GM19043 (cell line): ENCODE measurements around the gene NRN1L.
"Not testable (repeated sequence)": the region's sequence is repeated elsewhere in the genome, so short reads cannot be mapped to it uniquely, and the experiment has no call there.

Experiments used
- ATAC-seq: cut with Tn5 transposase; IDR thresholded peaks from one replicate; pipeline ENCODE4 v1.9.1; 2021; ENCODE audit warnings: low read depth; ENCODE audit not compliant: unreplicated experiment

NRN1L gene

GRCh38 chr16:67884684-67885083 is at the start of gene NRN1L:
Gene NRN1L (plus strand): TSS chr16:67884885. CDS start chr16:67884904, 19 bp downstream.
- ATAC-seq, result no peak

- ATAC-seq, result not testable (repeated sequence)
These were observed 47.5 kb upstream of the NRN1L start for GRCh38 chr16:67837190-67837589.

- ATAC-seq, result no peak
These were observed 46.9 kb upstream of the NRN1L start for GRCh38 chr16:67837811-67838210.

DNA sequence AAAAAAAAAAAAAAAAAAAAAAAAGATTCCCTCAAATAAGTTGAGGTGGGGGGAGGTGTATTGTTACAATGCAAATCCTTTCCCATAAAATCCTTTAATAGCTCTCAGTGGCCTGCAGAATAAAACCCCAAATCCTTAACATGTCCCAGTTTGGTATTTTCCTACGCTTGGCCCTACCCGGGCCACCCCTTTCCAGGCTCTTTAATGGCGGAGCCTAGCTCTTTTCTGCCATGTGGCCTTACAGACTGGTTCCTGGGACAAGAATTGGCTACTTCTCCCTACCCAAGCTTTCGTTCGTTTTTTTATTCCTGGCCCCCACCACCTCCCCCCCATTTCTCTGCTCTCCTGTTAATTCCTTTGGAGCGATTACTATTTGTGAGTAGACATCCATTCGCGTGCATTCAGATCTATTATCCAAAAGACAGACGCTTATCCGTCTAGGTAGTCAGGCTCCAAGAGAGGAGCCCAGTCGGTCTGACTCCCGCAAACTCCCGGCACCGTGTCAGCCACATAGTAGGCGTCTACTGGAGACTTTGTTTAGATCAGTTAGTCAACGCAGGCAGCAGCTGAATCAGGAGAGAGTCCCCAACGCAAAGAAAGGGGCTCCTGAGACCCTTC is 43.4 kb upstream of the NRN1L start:
- ATAC-seq, result no peak

- ATAC-seq, result peak; percentile 42
These were observed 42.7 kb upstream of the NRN1L start, which contains the start of gene THAP11 for GRCh38 chr16:67841816-67842508. Gene THAP11 (plus strand): TSS chr16:67842320. CDS start chr16:67842555, 235 bp downstream.

DNA sequence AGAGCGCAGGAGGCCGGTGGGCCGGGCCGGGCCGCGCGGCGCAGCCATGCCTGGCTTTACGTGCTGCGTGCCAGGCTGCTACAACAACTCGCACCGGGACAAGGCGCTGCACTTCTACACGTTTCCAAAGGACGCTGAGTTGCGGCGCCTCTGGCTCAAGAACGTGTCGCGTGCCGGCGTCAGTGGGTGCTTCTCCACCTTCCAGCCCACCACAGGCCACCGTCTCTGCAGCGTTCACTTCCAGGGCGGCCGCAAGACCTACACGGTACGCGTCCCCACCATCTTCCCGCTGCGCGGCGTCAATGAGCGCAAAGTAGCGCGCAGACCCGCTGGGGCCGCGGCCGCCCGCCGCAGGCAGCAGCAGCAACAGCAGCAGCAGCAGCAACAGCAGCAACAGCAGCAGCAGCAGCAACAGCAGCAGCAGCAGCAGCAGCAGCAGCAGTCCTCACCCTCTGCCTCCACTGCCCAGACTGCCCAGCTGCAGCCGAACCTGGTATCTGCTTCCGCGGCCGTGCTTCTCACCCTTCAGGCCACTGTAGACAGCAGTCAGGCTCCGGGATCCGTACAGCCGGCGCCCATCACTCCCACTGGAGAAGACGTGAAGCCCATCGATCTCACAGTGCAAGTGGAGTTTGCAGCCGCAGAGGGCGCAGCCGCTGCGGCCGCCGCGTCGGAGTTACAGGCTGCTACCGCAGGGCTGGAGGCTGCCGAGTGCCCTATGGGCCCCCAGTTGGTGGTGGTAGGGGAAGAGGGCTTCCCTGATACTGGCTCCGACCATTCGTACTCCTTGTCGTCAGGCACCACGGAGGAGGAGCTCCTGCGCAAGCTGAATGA is 42.0 kb upstream of the NRN1L start:
- ATAC-seq, result peak; percentile 2

- ATAC-seq, result no peak
These were observed 41.3 kb upstream of the NRN1L start for GRCh38 chr16:67843343-67843765.

DNA sequence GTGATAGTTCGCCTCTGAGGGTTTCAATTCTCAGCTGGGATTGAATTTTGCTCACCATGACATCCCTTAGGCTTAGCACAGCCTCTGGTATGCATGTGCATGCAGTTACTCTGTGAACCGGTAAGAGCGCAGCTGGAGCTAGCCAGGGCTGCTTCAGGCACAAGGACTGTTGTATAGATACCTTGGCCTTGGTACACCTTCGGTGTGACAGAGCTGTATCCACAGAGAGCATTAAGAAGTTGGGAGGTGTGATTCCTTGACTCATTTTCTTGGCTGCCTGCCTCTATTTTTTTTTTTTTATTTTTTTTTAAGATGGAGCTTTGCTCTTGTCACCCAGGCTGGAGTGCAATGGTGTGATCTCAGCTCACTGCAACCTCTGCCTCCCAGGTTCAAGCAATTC is 40.2 kb upstream of the NRN1L start:
- ATAC-seq, result no peak

GRCh38 chr16:67845291-67846062 is 39.2 kb upstream of the NRN1L start:
- no peak for ATAC-seq

DNA sequence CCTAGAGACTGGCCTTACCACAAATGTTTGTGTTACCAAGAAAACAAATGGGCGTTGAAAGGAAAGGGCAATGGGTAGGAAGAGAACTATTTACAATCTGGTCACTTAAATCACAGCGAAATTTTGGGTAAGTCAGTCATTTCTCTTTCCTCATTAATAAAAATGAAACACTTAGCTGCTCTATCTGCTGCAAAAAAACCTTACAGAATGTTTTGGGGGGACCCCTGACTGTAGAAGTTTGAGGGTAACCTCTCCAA is 38.7 kb upstream of the NRN1L start:
- ATAC-seq, result no peak

- peak; percentile 54 for ATAC-seq
These were observed 38.2 kb upstream of the NRN1L start, which contains the start of gene NUTF2 for GRCh38 chr16:67846320-67847063. Gene NUTF2 (plus strand): TSS chr16:67846933. CDS start chr16:67865131, 18,198 bp downstream.

GRCh38 chr16:67847064-67847861 is 37.4 kb upstream of the NRN1L start, which contains the start of gene CENPT:
Gene CENPT (minus strand): TSS chr16:67847693. CDS start chr16:67833859, 13,834 bp downstream.
- ATAC-seq, result peak; percentile 31

DNA sequence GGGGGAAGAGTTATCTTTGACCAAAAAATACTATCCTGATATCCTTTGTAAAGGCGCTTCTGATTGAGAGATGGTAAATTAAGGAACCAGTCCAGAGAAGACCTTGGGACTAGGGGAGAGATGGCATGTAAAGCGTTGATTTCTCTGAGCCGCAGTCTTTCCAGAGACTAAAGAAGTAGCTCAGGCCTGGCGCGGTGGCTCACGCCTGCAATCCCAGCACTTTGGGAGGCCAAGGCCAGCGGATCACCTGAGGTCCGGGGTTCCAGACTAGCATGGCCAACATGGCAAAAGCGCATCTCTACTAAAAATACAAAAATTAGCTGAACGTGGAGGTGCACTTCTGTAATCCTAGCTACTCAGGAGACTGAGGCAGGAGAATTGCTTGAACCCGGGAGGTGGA is 36.6 kb upstream of the NRN1L start:
- no peak for ATAC-seq

- no peak for ATAC-seq
These were observed 31.0 kb upstream of the NRN1L start for GRCh38 chr16:67853670-67854069.

DNA sequence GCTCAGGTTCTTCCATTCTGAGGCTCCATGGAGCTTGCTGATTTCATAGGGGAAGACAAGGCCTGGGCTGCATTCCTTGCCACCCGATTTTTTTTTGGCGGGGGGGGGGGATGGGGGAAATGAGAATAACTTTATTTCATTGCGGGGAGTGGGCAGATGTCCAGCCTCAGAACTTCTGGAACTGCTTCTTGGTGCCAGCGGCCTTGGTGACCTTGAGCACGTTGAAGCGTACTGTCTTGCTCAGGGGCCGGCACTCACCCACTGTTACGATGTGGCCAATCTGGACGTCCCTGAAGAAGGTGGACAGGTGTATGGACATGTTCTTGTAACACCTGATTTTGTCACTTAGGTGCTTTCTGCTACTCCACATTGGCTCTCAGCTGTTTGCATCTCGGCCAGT is 28.9 kb upstream of the NRN1L start:
- ATAC-seq, result no peak

DNA sequence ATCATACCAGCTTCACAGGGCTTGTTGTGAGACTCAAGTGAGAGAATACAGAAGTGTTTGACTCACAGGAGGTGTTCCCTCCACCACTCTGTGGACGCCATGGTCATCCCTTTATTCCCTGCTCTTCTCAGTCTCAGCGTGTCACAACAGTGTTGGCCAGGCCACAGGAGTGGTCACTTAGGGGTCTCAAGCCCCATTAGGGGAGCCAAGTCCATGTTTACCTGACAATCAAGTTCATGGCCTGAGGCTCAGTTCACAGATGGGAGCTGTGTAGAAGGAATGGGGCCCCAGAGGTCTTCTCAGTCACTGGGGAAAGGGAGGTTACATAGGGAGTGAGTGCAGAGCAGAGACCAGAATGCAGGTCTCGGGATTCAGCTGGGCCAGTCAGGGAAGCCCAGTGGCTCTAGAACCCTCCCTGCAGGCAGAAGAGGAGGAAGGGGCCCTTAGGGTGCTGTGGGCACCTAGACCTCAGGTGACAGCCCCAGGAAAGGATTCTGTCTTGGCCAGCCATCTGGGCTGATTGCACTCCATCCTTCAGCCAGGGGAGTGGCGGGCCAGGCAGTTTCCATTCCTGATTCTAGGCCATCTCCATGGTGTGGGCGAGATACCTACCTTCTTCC is 27.6 kb upstream of the NRN1L start:
- ATAC-seq, result no peak

GRCh38 chr16:67857547-67858233 is 27.0 kb upstream of the NRN1L start:
- ATAC-seq, result no peak

- ATAC-seq, result no peak
These were observed 26.2 kb upstream of the NRN1L start for GRCh38 chr16:67858500-67858899.
